Dendritic cell treated with granulocyte-macrophage colony-stimulating factor and Interleukin-4, amounts not matched to agents 40 ng/mL and 50 ng/mL, for 4 days (primary cell): ENCODE results near the gene OR1I1.

Source experiments
- H3K27ac Mint-ChIP-seq: one replicate; pipeline ENCODE4 v1.8.0; 2022; ENCODE audit warnings: mild to moderate bottlenecking, mixed read lengths
- H3K27me3 Mint-ChIP-seq: one replicate; pipeline ENCODE4 v1.8.0; 2022; ENCODE audit warnings: mild to moderate bottlenecking, mixed read lengths
- H3K36me3 Mint-ChIP-seq: one replicate; pipeline ENCODE4 v1.8.0; 2022; ENCODE audit warnings: low read depth, mixed read lengths
- H3K4me1 Mint-ChIP-seq: one replicate; pipeline ENCODE4 v1.8.0; 2022; ENCODE audit warnings: low read depth, mixed read lengths
- H3K4me3 Mint-ChIP-seq: one replicate; pipeline ENCODE4 v1.8.0; 2022; ENCODE audit warnings: mild to moderate bottlenecking, moderate library complexity, mixed read lengths
- H3K9me3 Mint-ChIP-seq: one replicate; pipeline ENCODE4 v1.8.0; 2022; ENCODE audit warnings: mixed read lengths
- intact Hi-C: fragments of 100-400 bp; cut with micrococcal nuclease; formaldehyde crosslinking; loops from one replicate; pipeline ENCODE4 v1.15.0; 2022

OR1I1 gene

GRCh38 chr19:15118248-15118647, 36.2 kb downstream of the OR1I1 start:
- peaks cover 4% of the 10 kb centered on the region for H3K4me1 Mint-ChIP-seq
- peaks cover 100% of the 10 kb centered on the region for H3K36me3 Mint-ChIP-seq
- no peaks in the 10 kb centered on the region for H3K27me3 Mint-ChIP-seq
- intact Hi-C loops = no loop called here
- no peak overlapping the region for H3K27ac Mint-ChIP-seq
- H3K4me3 Mint-ChIP-seq = no peak overlapping the region
- H3K9me3 Mint-ChIP-seq = no peaks in the 10 kb centered on the region

DNA sequence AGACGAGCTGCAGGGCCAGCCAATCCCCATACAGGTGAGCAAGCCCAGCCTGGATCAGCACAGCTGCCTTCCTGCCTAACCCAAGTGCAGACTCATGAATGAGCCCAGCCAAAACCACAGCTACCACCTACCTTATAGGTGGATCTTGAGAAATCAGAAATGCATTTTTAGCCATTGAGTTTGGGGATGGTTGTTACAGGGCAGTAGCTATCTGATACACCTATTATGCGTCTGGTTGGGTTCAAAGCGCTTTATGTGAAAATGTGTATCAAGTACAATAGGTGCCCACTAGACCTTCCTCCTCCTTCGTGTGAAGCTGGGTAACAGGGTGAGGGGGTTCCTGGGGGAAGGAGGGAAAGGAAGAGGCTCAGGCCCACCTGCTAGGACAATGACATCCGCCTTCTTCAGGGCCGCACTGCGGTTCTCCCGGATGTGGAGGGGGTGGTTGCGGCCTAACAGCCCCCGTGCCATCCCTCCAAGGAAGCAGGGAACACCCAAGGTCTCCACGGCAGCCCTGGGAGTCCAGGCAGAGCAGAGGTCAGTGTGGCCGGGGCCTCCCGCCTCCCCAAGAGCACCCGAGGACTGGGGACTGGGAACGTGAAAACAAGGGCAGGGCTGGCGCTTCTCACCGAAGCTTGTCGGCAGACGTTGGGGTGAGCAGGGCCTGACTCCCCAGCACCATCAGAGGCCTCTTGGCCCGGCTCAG, 36.9 kb downstream of the OR1I1 start:
- intact Hi-C loops = no loop called here
- Mint-ChIP-seq H3K9me3 (no peaks in the 10 kb centered on the region), H3K27me3 (no peaks in the 10 kb centered on the region), H3K27ac (no peak overlapping the region), H3K4me3 (no peak overlapping the region), H3K4me1 (peaks cover 8% of the 10 kb centered on the region), H3K36me3 (peaks cover 95% of the 10 kb centered on the region)

GRCh38 chr19:15120135-15121026, 38.4 kb downstream of the OR1I1 start:
- Mint-ChIP-seq H3K4me3 (no peak overlapping the region), H3K36me3 (peaks cover 89% of the 10 kb centered on the region), H3K4me1 (peaks cover 17% of the 10 kb centered on the region), H3K27ac (no peak overlapping the region), H3K9me3 (no peaks in the 10 kb centered on the region), H3K27me3 (no peaks in the 10 kb centered on the region)
- intact Hi-C loops = no loop called here

DNA sequence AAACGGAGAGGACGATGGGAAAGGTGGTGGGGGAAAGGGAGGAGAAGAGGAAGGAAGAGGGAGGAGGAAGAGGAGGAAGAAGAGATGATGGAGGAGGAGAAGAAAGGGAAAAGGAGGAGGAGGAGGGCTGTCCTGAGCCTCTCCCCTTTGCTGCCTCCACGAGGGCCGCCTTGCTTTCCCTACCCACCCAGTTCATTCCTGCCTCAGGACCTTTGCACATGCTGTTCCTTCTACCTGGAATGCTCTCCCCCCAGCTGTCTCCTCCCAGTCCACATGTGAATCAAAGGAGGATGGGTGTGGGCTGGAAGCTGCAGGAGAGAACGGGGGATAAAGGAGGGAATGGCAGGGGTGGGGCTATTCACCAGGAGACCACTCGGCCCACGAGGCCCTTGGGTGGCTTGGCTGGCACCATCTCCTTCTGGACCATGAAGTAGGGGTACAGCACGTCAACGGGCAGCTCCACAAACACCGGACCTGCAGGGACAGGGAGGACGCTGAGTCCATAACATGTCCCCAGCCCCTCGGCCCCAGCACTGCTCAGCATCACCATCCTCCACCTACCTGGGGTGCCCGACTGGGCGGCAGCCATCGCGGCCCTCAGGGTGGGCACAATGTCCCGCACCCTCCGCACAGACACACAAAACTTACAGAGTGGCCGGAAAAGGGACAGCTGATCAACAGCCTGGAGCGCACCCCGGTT, 40.5 kb downstream of the OR1I1 start:
- intact Hi-C loops = no loop called here
- no peaks in the 10 kb centered on the region for H3K27me3 Mint-ChIP-seq
- no peak overlapping the region for H3K4me3 Mint-ChIP-seq
- peaks cover 17% of the 10 kb centered on the region for H3K4me1 Mint-ChIP-seq
- H3K36me3 Mint-ChIP-seq = peaks cover 71% of the 10 kb centered on the region
- H3K9me3 Mint-ChIP-seq = no peaks in the 10 kb centered on the region
- peak overlapping the region; percentile 15 for H3K27ac Mint-ChIP-seq

DNA sequence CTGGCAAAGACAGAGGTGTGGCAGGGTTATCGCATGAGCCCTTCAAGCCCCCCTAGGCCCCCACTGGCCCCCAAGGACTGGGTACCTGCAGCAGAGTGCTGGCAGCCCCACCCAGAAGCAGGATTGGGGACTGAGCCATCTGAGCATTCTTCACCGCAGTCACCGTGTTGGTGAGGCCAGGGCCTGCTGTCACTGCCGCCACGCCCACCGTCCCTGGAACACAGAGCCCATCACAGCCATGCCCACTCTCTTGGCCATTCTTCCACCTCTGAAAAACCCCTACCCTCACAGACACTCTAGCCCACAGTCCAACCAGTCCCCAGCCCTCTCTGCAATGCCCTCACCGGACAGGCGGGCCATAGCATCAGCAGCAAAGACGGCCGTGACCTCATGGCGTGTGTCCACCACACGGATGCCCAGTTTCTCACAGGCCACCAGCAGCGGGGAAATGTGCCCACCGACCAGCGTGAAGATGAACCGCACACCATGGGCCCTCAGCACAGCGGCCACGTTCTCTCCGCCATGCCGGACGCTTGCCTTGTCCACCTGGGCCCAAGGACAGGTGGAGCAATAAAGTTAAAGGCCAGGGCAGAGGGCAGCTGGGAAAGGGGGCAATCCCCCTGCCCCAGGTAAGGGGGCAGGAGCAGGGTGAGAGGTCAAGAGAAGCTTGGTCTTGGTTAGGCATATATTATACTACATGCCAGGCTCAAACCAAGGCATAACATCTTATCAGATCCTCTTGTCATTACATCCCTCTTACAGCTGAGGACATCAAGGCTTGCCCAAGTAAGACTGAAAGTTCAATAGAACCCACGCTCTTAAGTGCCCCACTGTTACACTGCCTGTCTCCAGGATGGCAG, 41.2 kb downstream of the OR1I1 start:
- Mint-ChIP-seq H3K27me3 (no peaks in the 10 kb centered on the region), H3K4me1 (peaks cover 17% of the 10 kb centered on the region), H3K9me3 (no peaks in the 10 kb centered on the region), H3K27ac (no peak overlapping the region), H3K36me3 (peaks cover 63% of the 10 kb centered on the region), H3K4me3 (no peak overlapping the region)
- intact Hi-C loops = no loop called here

DNA sequence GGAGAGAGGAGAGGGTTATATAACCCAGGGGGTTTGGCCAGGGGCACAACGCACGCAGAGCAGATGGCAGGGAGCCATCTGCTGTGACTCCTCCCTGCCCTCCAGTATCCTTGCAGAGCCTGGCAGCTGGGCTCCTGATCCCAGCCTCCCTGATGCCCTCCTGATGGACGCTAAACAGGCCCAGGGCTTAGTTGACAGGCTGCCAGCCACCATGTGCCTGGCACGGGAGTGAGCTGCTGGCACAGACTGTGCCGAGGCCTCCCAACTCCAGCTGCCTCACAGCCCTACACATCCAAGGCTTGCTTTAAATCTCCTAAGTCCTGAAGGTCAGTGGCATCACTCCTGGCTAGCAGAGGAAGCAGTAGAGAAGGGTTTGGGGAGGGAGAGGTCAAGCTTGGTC, 41.9 kb downstream of the OR1I1 start:
- H3K36me3 Mint-ChIP-seq = peaks cover 57% of the 10 kb centered on the region
- H3K4me1 Mint-ChIP-seq = peaks cover 17% of the 10 kb centered on the region
- H3K27ac Mint-ChIP-seq = peak overlapping the region; percentile 99
- H3K4me3 Mint-ChIP-seq = no peak overlapping the region
- intact Hi-C loops = no loop called here
- no peaks in the 10 kb centered on the region for H3K9me3 Mint-ChIP-seq
- H3K27me3 Mint-ChIP-seq = no peaks in the 10 kb centered on the region

GRCh38 chr19:15124572-15125231, 42.7 kb downstream of the OR1I1 start:
- intact Hi-C loops = loop anchor here (5.0 kb wide), 2 partner anchors 293 to 552 kb away; partner anchors contain the start of genes AKAP8L and NDUFB7
- Mint-ChIP-seq H3K36me3 (peaks cover 49% of the 10 kb centered on the region), H3K4me3 (peak overlapping the region; percentile 94), H3K4me1 (peaks cover 17% of the 10 kb centered on the region), H3K9me3 (no peaks in the 10 kb centered on the region), H3K27ac (peak overlapping the region; percentile 99), H3K27me3 (peaks cover 2% of the 10 kb centered on the region)

DNA sequence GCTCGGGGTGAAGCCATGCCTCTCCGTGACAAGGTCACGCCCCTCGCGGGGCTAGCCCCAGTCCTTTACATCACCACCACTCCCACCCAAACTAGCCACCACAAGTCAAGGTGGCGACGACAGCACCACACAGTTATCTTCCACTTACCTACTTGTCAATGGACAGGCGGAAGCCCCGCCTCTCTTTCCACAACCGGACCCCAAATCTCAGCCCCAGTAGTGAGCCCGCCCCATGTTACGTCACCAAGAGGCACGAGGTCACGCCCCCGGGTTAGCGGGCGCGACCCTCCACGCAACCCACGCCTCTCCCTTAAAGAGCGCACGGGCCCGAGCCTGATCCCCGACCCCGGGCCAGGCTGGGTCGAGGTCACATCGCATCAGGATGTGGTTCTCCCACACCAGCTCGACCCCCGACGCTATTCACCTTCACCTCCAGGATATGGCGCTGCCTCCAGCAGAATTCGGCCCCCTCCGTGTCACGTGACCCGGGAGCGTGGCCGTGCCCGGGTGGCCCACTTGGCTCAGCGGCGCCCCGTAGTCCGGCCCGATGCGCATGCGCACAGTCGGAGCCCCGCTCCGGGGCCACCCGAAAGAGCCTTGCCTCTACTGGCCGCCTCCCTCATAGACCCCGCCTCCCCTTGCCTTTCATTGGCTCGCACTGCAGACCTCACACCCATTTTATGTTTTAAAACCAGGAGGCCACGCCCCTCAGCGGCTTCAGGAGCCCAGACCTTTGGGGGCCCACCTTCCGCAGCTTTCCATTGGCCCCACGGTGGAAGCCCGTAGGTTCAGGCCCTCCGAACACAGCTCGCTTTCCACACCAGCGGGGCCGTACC, 43.4 kb downstream of the OR1I1 start:
- peaks cover 5% of the 10 kb centered on the region for H3K27me3 Mint-ChIP-seq
- H3K27ac Mint-ChIP-seq = peak overlapping the region; percentile 99
- intact Hi-C loops = loop anchor here (5.0 kb wide), 2 partner anchors 292 to 553 kb away; partner anchors contain the start of genes AKAP8L and NDUFB7

DNA sequence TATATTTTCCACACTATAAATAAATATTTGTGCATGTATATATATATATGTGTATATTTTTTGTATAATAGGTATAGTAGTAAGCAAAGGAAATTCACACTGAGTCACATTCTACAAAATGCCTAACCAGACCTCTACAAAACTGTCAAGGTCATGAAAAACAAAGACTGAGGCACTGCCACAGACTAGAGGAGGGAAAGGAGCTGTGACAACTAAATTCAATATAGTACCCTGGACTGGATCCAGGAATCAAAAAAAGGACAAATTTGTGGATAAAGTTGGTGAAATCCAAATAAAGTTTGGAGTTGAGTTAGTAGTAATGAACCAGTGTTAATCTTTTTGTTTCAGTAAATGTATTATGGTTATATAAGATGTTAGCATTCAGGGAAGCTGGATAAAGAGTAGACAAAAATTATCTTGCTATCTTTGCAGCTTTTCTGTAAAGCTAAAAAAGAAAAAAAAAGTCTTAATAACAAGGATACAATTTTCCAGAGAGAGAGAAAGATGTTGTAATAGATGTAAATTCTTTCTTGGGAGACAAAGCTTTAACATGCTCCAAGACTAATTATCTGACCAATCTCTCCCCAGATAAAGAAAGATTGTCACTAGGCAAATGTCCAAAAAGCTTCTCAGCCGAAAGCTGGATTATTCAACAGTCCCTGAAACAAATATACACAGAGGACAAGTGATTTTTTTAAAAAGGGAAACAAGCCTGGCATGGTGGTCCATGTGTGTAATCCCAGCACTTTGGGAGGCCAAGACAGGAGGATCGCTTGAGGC, 44.3 kb downstream of the OR1I1 start:
- H3K27ac Mint-ChIP-seq = peak overlapping the region; percentile 99
- no peak overlapping the region for H3K4me3 Mint-ChIP-seq
- peaks cover 17% of the 10 kb centered on the region for H3K4me1 Mint-ChIP-seq
- H3K27me3 Mint-ChIP-seq = peaks cover 5% of the 10 kb centered on the region
- intact Hi-C loops = loop anchor here (5.0 kb wide), 2 partner anchors 291 to 554 kb away; partner anchors contain the start of genes AKAP8L and NDUFB7
- H3K36me3 Mint-ChIP-seq = peaks cover 32% of the 10 kb centered on the region
- no peaks in the 10 kb centered on the region for H3K9me3 Mint-ChIP-seq

More for the DNA sequence above, 43.4 kb downstream of the OR1I1 start:
- Mint-ChIP-seq H3K9me3 (no peaks in the 10 kb centered on the region), H3K36me3 (peaks cover 41% of the 10 kb centered on the region), H3K4me3 (peak overlapping the region; percentile 94), H3K4me1 (peaks cover 17% of the 10 kb centered on the region)

DNA sequence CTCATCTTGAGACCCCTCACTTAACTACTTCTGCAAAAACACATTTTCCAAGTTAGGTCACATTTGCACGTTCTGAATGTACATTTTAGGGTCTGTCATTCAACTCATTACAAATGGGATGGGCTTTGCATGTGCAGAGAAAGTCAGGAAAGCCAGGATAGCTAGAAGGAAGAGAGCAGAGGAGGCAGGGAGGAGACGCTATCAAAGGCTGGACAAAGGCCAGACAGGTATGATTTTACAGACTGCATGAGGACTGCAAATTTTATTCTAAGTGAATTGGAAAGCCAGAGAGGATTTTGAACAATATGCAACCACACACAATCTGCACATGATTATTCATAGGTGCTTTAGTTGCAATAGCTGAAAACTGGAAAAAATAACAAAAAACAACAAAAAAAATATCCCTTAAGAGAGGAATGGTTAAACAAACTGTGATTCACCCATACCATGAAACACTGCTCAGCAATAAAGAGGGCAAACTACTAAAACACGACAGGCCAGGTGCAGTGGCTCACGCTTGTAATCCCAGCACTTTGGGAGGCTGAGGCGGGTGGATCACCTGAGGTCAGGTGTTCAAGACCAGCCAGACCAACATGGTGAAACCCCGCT, 46.3 kb downstream of the OR1I1 start:
- Mint-ChIP-seq H3K36me3 (peaks cover 13% of the 10 kb centered on the region), H3K9me3 (no peaks in the 10 kb centered on the region), H3K27ac (no peak overlapping the region), H3K4me1 (peaks cover 13% of the 10 kb centered on the region), H3K27me3 (peaks cover 7% of the 10 kb centered on the region), H3K4me3 (no peak overlapping the region)
- intact Hi-C loops = loop anchor here (5.0 kb wide), 2 partner anchors 289 to 556 kb away; partner anchors contain the start of genes AKAP8L and NDUFB7

- peaks cover 7% of the 10 kb centered on the region for H3K27me3 Mint-ChIP-seq
- no peaks in the 10 kb centered on the region for H3K4me1 Mint-ChIP-seq
- no peaks in the 10 kb centered on the region for H3K9me3 Mint-ChIP-seq
- H3K27ac Mint-ChIP-seq = no peak overlapping the region
- H3K4me3 Mint-ChIP-seq = no peak overlapping the region
- intact Hi-C loops = loop anchor here (5.0 kb wide), 2 partner anchors 287 to 558 kb away; partner anchors contain the start of genes AKAP8L and NDUFB7
- H3K36me3 Mint-ChIP-seq = peaks cover 6% of the 10 kb centered on the region
These were observed 48.0 kb downstream of the OR1I1 start for GRCh38 chr19:15129856-15130585.
